GM23248 (cell line): ENCODE data around the gene GALNT2. TPM values are rescaled to one million over a fixed set of nuclear protein-coding genes. Genes with fewer than 3 reads are reported as not detected.
A peak's percentile ranks its signal among the peaks of the same experiment; 100 is the strongest.

Experiments used
- DNase-seq: peaks from one replicate; pipeline ENCODE4 v3.0.0-alpha.2; 2015
- H2AFZ ChIP-seq: fragments of 200-600 bp; sonication (generic); 2 replicates; pipeline ENCODE4 v1.6.1; 2016; ENCODE audit warnings: antibody characterized with exemption
- H3F3A ChIP-seq: fragments of 200-600 bp; sonication (generic); 2 replicates; pipeline ENCODE4 v1.6.1; 2016; ENCODE audit warnings: mild to moderate bottlenecking, antibody characterized with exemption, mixed run types; ENCODE audit not compliant: insufficient read depth
- H3K27ac ChIP-seq: fragments of 200-600 bp; sonication (generic); 2 replicates; pipeline ENCODE4 v1.5.1; 2016; ENCODE audit warnings: mild to moderate bottlenecking
- H3K27me3 ChIP-seq: fragments of 200-600 bp; sonication (generic); replicated peaks from 2 replicates; pipeline ENCODE4 v1.6.1; 2016; ENCODE audit warnings: mild to moderate bottlenecking; ENCODE audit not compliant: insufficient read depth
- H3K36me3 ChIP-seq: fragments of 200-600 bp; sonication (generic); 2 replicates; pipeline ENCODE4 v1.6.1; 2016; ENCODE audit warnings: low read depth, mild to moderate bottlenecking
- H3K4me1 ChIP-seq: fragments of 200-600 bp; sonication (generic); 2 replicates; pipeline ENCODE4 v1.6.1; 2016; ENCODE audit warnings: mild to moderate bottlenecking; ENCODE audit not compliant: insufficient read depth
- H3K4me2 ChIP-seq: fragments of 200-600 bp; sonication (generic); one replicate; pipeline ENCODE4 v1.6.1; 2016; ENCODE audit warnings: mild to moderate bottlenecking; ENCODE audit not compliant: unreplicated experiment
- H3K4me3 ChIP-seq: fragments of 200-600 bp; sonication (generic); 2 replicates; pipeline ENCODE4 v1.5.1; 2016; ENCODE audit warnings: mild to moderate bottlenecking
- H3K79me2 ChIP-seq: fragments of 200-600 bp; sonication (generic); 2 replicates; pipeline ENCODE4 v1.6.1; 2016; ENCODE audit warnings: mild to moderate bottlenecking; ENCODE audit not compliant: insufficient read depth
- H3K9ac ChIP-seq: fragments of 200-600 bp; sonication (generic); 2 replicates; pipeline ENCODE4 v1.6.1; 2016; ENCODE audit warnings: mild to moderate bottlenecking
- H3K9me2 ChIP-seq: fragments of 200-600 bp; sonication (generic); 2 replicates; pipeline ENCODE4 v1.6.1; 2016; ENCODE audit warnings: mixed run types, mild to moderate bottlenecking, moderate library complexity; ENCODE audit not compliant: insufficient read depth
- H3K9me3 ChIP-seq: fragments of 200-600 bp; sonication (generic); one replicate; pipeline ENCODE4 v1.6.1; 2017; ENCODE audit warnings: low read depth
- H4K20me1 ChIP-seq: fragments of 200-600 bp; sonication (generic); 2 replicates; pipeline ENCODE4 v1.6.0; 2016; ENCODE audit not compliant: insufficient read depth
- EZH2 ChIP-seq: fragments of 200-600 bp; sonication (generic); IDR thresholded peaks from 2 replicates; pipeline ENCODE4 v1.6.1; 2018; ENCODE audit warnings: antibody characterized with exemption, mild to moderate bottlenecking; ENCODE audit not compliant: insufficient read depth, poor library complexity, severe bottlenecking
- EZH2phosphoT487 ChIP-seq: fragments of 200-600 bp; sonication (generic); IDR thresholded peaks from 2 replicates; pipeline ENCODE4 v1.6.1; 2018; ENCODE audit warnings: antibody characterized with exemption, moderate library complexity, mild to moderate bottlenecking, low read depth; ENCODE audit not compliant: insufficient read depth
- WGBS, 2 experiments: methylation state at CpG; one replicate each; pipeline ENCODE4 v1.1.6; 2015 to 2017; ENCODE audit warnings: low lambda C conversion rate in 2 of 2, low coverage in 1 of 2; ENCODE audit errors: missing lambda C conversion rate in 2 of 2; 5-methylcytosine and 5-hydroxymethylcytosine counted together
- in situ Hi-C: fragments of 300-500 bp; cut with MboI; formaldehyde crosslinking; loops from 2 replicates; pipeline ENCODE4 v1.15.0; 2020
- polyA plus RNA-seq: library from polyadenylated mRNA; unstranded; fragments of >200 nt; fragmentation: Nextera tagmentation; extraction: Ambion mirVana; gene quantifications from 2 replicates; pipeline ENCODE4 v1.2.1, GENCODE V29; 2016
- total RNA-seq: library from RNA; depleted of rRNA; stranded (reverse); fragments of >200 nt; shearing (Covaris generic); gene quantifications from 2 replicates; pipeline ENCODE4 v1.2.3, GENCODE V29; 2014

GALNT2 gene
- total and polyA plus RNA-seq, 2 experiments from 2014 or later: 111 to 124 TPM

DNA sequence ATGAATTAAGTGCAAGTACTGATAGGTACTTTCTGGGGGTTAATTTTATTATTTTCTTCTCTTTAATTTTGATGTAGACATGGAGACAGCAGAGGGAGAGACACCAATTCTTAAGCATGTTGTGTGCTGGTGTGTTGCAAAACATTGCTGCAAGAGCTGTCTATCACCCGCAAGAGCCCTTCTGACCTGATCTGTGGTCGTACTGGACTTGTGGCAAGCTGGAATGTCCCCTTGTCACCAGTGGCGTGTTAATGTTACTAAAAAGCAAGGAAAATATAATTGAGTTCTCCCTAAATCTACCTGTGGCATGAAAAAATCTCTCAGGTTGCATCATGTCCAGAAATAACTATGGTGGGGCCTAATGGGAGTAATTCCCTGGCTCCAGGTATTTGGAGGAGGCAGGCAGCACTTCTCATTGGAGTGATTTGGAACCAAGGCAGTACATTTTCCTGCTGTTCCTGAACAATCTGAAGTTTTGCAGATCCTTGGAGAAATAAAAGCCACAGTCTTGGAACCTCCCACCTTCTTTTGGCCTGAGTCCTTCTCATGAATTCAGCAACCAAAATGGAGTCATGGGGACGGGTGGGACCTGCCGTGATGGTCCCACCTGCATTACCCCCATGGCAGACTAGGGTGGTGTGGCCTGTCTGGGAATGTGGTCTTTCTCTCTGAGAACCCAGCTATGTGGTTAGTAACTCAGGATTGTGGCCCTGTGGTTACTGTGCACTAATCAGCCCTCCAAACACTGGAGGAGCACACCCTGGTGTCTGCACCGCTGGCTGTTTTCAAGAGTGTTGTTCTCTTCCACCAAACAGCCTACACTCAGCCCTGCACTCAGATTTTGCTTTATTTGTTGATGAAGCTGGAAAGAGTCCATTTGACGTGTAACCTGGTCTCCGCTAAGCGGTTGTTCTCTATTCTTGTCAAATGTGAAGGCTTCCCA, 57.4 kb downstream of the GALNT2 start:
- Histone ChIP-seq H4K20me1 (peaks cover 8% of the 10 kb centered on the region; the same call in 1 of the 2 replicates), H3K79me2 (peaks cover 98% of the 10 kb centered on the region), H3K4me3 (no peak overlapping the region), H3K27ac (no peak overlapping the region), H3K9ac (no peak overlapping the region), H3K4me1 (peaks cover 31% of the 10 kb centered on the region), H3K27me3 (no peaks in the 10 kb centered on the region), H3K9me2 (no peaks in the 10 kb centered on the region), H3F3A (peaks cover 7% of the 10 kb centered on the region; the same call in 1 of the 2 replicates), H3K9me3 (no peaks in the 10 kb centered on the region), H2AFZ (no peak overlapping the region), H3K36me3 (no peaks in the 10 kb centered on the region), H3K4me2 (no peak overlapping the region)
- in situ Hi-C loops: no loop called here
- 94 to 96% methylated on average over 9 of the region's 9 CpGs for WGBS, 2 experiments
- TF ChIP-seq EZH2phosphoT487: no peak
- TF ChIP-seq EZH2: no peak
- DNase-seq: no peak

DNA sequence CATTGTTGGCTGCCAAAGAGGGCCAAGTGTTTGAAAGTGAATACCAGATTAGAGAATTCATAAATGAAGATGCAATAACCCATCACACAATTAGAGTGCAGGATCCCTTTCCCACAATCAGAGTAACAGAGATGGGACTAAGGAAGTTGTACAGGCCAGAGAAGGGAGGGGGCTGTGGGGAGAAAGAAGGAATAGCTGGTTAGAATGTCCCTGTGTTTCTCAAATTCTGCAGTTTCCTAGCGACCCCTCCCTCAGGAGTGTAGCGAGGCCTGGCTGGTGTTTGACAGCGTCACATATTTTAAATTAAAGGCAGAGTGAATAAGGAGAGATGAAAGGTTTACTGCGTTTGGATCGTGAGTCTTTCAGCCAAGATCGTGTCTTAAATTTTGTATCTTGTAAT, 58.1 kb downstream of the GALNT2 start:
- peaks cover 34% of the 10 kb centered on the region for H3K4me1 ChIP-seq
- no peak overlapping the region for H2AFZ ChIP-seq
- no peak for DNase-seq
- H3K4me2 ChIP-seq: peak overlapping the region; percentile 19
- in situ Hi-C loops: no loop called here
- no peaks in the 10 kb centered on the region for H3K9me3 ChIP-seq
- no peaks in the 10 kb centered on the region for H3K9me2 ChIP-seq
- 0 out of 2 replicates have a peak overlapping the region, but pooled peaks have one; percentile 17 for H3K27ac ChIP-seq
- no peak for TF ChIP-seq EZH2phosphoT487
- TF ChIP-seq EZH2: no peak
- peaks cover 10% of the 10 kb centered on the region; the same call in 1 of the 2 replicates for H3F3A ChIP-seq
- H3K36me3 ChIP-seq: no peaks in the 10 kb centered on the region
- H3K9ac ChIP-seq: peak overlapping the region; percentile 13; the same call in 1 of the 2 replicates
- H4K20me1 ChIP-seq: peaks cover 15% of the 10 kb centered on the region; the same call in 1 of the 2 replicates
- WGBS, 2 experiments: 27 to 32% methylated on average over 6 of the region's 6 CpGs
- no peak overlapping the region for H3K4me3 ChIP-seq
- peaks cover 98% of the 10 kb centered on the region for H3K79me2 ChIP-seq
- H3K27me3 ChIP-seq: no peaks in the 10 kb centered on the region

DNA sequence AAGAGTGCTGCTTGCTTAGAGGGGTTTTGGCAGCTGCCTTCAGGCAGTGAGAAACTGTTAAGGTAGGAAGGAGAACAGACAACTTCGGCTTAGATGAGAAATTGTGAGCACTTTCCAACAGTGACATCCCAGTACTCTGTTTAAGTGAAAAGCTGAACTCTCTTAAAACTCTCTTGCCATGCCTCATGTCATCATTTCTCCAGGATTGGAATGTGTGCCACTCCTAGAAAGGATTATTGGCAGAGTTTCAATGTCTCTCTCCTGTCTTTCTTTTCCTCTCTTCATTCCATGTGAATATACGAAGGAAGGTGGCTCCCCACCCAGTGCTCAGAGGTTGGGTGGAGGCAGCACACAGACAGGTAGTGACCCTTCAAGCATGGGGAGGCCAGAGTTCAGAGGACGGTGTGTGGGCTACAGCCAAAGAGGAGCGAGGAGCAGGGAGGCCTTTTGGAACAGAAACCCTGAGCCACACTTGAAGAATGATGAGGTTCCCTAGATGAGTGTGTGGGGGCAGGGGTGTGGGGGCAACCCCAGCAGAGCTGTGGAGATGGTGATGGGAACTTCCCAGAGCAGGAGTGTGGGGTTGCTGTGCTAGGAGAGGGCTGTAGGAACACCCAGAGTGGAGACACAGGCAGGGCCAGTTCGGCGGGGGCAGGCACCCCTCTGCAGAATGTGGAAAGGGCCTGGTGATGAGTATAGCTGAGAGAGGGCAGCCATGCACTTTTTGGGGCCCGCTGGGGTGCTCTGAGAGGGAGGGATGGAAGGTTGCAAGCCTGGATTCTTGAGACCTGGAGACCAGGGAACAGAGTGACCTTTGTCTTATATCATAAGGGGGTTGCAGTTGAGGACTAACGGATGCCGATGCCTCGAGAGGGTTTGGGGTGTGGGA, 58.8 kb downstream of the GALNT2 start:
- WGBS, 2 experiments: 77 to 80% methylated on average over 10 of the region's 10 CpGs
- no peaks in the 10 kb centered on the region for H3K9me2 ChIP-seq
- no peak overlapping the region for H2AFZ ChIP-seq
- H3K4me1 ChIP-seq: peaks cover 34% of the 10 kb centered on the region
- peak overlapping the region; percentile 13; the same call in 1 of the 2 replicates for H3K9ac ChIP-seq
- H3K4me2 ChIP-seq: peak overlapping the region; percentile 19
- H3K79me2 ChIP-seq: peaks cover 98% of the 10 kb centered on the region
- no peaks in the 10 kb centered on the region for H3K36me3 ChIP-seq
- TF ChIP-seq EZH2phosphoT487 (no peak), EZH2 (no peak)
- no peaks in the 10 kb centered on the region for H3K27me3 ChIP-seq
- H4K20me1 ChIP-seq: peaks cover 17% of the 10 kb centered on the region; the same call in 1 of the 2 replicates
- DNase-seq: peak; percentile 60
- H3K27ac ChIP-seq: peak overlapping the region; percentile 17; the same call in 1 of the 2 replicates
- H3F3A ChIP-seq: peaks cover 10% of the 10 kb centered on the region; the same call in 1 of the 2 replicates
- no peaks in the 10 kb centered on the region for H3K9me3 ChIP-seq
- no peak overlapping the region for H3K4me3 ChIP-seq
- in situ Hi-C loops: no loop called here

DNA sequence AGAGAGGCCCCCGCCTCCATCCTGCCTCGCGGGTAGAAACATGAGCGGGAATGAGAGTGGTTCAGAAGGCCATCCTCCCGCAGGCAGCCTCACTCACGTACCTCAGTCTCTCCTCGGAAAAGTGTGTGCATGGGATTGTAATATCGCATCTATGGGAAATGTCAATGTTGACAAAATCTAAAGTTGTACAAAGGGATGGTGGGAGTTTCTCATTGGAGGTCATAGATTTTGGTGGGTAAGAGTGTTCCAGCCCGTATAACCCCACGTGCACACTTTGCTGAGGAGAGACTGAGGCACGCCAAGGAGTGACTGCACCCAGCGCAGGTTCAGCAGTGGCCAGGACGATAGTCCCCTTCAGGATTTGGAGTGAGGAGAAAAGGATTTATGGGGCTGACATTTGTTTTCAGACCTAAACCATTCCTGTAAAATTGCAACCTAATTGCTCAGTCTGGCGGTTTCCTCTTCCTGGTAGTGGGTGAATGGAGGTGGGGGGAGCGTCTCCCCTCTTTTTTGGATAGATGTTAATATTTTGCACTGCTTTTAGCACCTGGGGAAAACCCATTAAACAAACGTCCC, 59.6 kb downstream of the GALNT2 start:
- in situ Hi-C loops: no loop called here
- 91 to 92% methylated on average over 16 of the region's 16 CpGs for WGBS, 2 experiments
- Histone ChIP-seq H3F3A (peaks cover 10% of the 10 kb centered on the region; the same call in 1 of the 2 replicates), H3K9ac (no peak overlapping the region), H3K9me2 (no peaks in the 10 kb centered on the region), H3K36me3 (no peaks in the 10 kb centered on the region), H3K4me2 (no peak overlapping the region), H3K27me3 (no peaks in the 10 kb centered on the region), H3K4me3 (no peak overlapping the region), H3K79me2 (peaks cover 98% of the 10 kb centered on the region), H2AFZ (no peak overlapping the region), H3K9me3 (no peaks in the 10 kb centered on the region), H3K27ac (no peak overlapping the region), H4K20me1 (peaks cover 17% of the 10 kb centered on the region; the same call in 1 of the 2 replicates), H3K4me1 (peaks cover 34% of the 10 kb centered on the region)
- no peak for DNase-seq
- TF ChIP-seq EZH2: no peak
- TF ChIP-seq EZH2phosphoT487: no peak
